Adipose tissue (tissue), 3 donors: ENCODE results near the gene EPHB1. TPM values are rescaled to one million over a fixed set of nuclear protein-coding genes. Genes with fewer than 3 reads are reported as not detected.

Source experiments
- H3K27ac ChIP-seq: one replicate; pipeline ENCODE4 v1.5.1; 2013; ENCODE audit warnings: low read depth, low read length
- WGBS, 3 donors: extraction: QIAGEN DNeasy Blood & Tissue Kit; methylation state at CpG; one replicate each; pipeline ENCODE4 v1.1.7; 2013; 5-methylcytosine and 5-hydroxymethylcytosine counted together
- polyA plus RNA-seq, 3 donors: library from polyadenylated mRNA; stranded (reverse); fragments of 200-250 nt; gene quantifications; one replicate each; pipeline ENCODE4 v1.2.3, GENCODE V29; 2013
- donor health status: healthy with polysubstance abuse.
- donor health status: Bipolar disorder and iron deficiency.
- donor health status: healthy.

Gene EPHB1
- polyA plus RNA-seq, 3 donors, result 0.14 to 1.0 (median 0.49) TPM

GRCh38 chr3:134802428-134803050, 7.5 kb downstream of the EPHB1 start:
- H3K27ac ChIP-seq, result no peak overlapping the region
- WGBS, 3 donors, result 47 to 68% (median 53%) methylated on average over 2 of the region's 2 CpGs

- WGBS, 3 donors, result 56 to 70% (median 67%) methylated on average over 3 of the region's 3 CpGs
- H3K27ac ChIP-seq, result no peak overlapping the region
These were observed 8.0 kb downstream of the EPHB1 start for GRCh38 chr3:134803051-134803505.

GRCh38 chr3:134803652-134804051, 8.6 kb downstream of the EPHB1 start:
- H3K27ac ChIP-seq, result no peak overlapping the region
- WGBS, 3 donors, result 82 to 92% (median 91%) methylated on average over 4 of the region's 4 CpGs

- H3K27ac ChIP-seq, result no peak overlapping the region
- WGBS, 3 donors, result 57 to 82% (median 78%) methylated on average over 14 of the region's 14 CpGs
These were observed 9.7 kb downstream of the EPHB1 start for GRCh38 chr3:134804508-134805480.

- H3K27ac ChIP-seq, result no peak overlapping the region
- 59 to 74% (median 64%) methylated on average over 6 of the region's 6 CpGs for WGBS, 3 donors
These were observed 12.1 kb downstream of the EPHB1 start for GRCh38 chr3:134807189-134807588.

GRCh38 chr3:134808835-134809234, 13.8 kb downstream of the EPHB1 start:
- 91 to 100% (median 94%) methylated on average over 1 of the region's 1 CpG for WGBS, 3 donors
- no peak overlapping the region for H3K27ac ChIP-seq

- no peak overlapping the region for H3K27ac ChIP-seq
- WGBS, 3 donors, result 47 to 74% (median 68%) methylated on average over 5 of the region's 5 CpGs
These were observed 14.5 kb downstream of the EPHB1 start for GRCh38 chr3:134809427-134810051.

- WGBS, 3 donors, result 46 to 78% (median 61%) methylated on average over 2 of the region's 2 CpGs
- no peak overlapping the region for H3K27ac ChIP-seq
These were observed 15.0 kb downstream of the EPHB1 start for GRCh38 chr3:134810052-134810435.

GRCh38 chr3:134810850-134811249, 15.8 kb downstream of the EPHB1 start:
- no peak overlapping the region for H3K27ac ChIP-seq
- 68 to 86% (median 84%) methylated on average over 2 of the region's 2 CpGs for WGBS, 3 donors

GRCh38 chr3:134813618-134814017, 18.6 kb downstream of the EPHB1 start:
- WGBS, 3 donors, result 0 to 41% (median 33%) methylated on average over 1 of the region's 1 CpG
- H3K27ac ChIP-seq, result no peak overlapping the region

GRCh38 chr3:134815519-134815918, 20.5 kb downstream of the EPHB1 start:
- no peak overlapping the region for H3K27ac ChIP-seq
- WGBS, 3 donors, result 70 to 83% (median 74%) methylated on average over 1 of the region's 1 CpG

GRCh38 chr3:134816623-134817022, 21.6 kb downstream of the EPHB1 start:
- H3K27ac ChIP-seq, result no peak overlapping the region
- WGBS, 3 donors, result 76 to 86% (median 85%) methylated on average over 7 of the region's 7 CpGs

GRCh38 chr3:134817297-134817696, 22.2 kb downstream of the EPHB1 start:
- no peak overlapping the region for H3K27ac ChIP-seq
- WGBS, 3 donors, result 90% methylated on average over 6 of the region's 6 CpGs

- 91 to 96% (median 94%) methylated on average over 1 of the region's 1 CpG for WGBS, 3 donors
- H3K27ac ChIP-seq, result no peak overlapping the region
These were observed 25.9 kb downstream of the EPHB1 start for GRCh38 chr3:134820994-134821393.

- 81 to 91% (median 90%) methylated on average over 4 of the region's 4 CpGs for WGBS, 3 donors
- H3K27ac ChIP-seq, result no peak overlapping the region
These were observed 27.0 kb downstream of the EPHB1 start for GRCh38 chr3:134822090-134822489.

- H3K27ac ChIP-seq, result no peak overlapping the region
- WGBS, 3 donors, result 74 to 77% (median 76%) methylated on average over 2 of the region's 2 CpGs
These were observed 28.6 kb downstream of the EPHB1 start for GRCh38 chr3:134823679-134824078.

- H3K27ac ChIP-seq, result no peak overlapping the region
- WGBS, 3 donors, result 63 to 90% (median 78%) methylated on average over 1 of the region's 1 CpG
These were observed 29.7 kb downstream of the EPHB1 start for GRCh38 chr3:134824791-134825190.

- WGBS, 3 donors, result 93 to 96% (median 94%) methylated on average over 6 of the region's 6 CpGs
- no peak overlapping the region for H3K27ac ChIP-seq
These were observed 32.2 kb downstream of the EPHB1 start for GRCh38 chr3:134827213-134827612.

GRCh38 chr3:134829721-134830120, 34.7 kb downstream of the EPHB1 start:
- 81 to 90% (median 90%) methylated on average over 3 of the region's 3 CpGs for WGBS, 3 donors
- no peak overlapping the region for H3K27ac ChIP-seq
